HepG2 (cell line): ENCODE measurements around the gene RCCD1. TPM values are rescaled to one million over a fixed set of nuclear protein-coding genes. Genes with fewer than 3 reads are reported as not detected.

Source experiments
- polyA plus RNA-seq, 8 experiments: library from polyadenylated mRNA; depleted of rRNA in 3 of 8; stranded (reverse) in 7 of 8; unstranded in 1 of 8; fragments of >200 nt; fragmentation: Illumina TruSeq in 4 of 8; extraction: Trizol in 4 of 8; gene quantifications; 2 replicates each; pipeline versions ENCODE4 v1.2.1 to v1.2.3, GENCODE V29; 2011 to 2016; ENCODE audit warnings: low read depth in 4 of 8, missing spikeins in 1 of 8, mixed read lengths in 1 of 8; ENCODE audit not compliant: insufficient read depth in 1 of 8
- small RNA-seq, 3 experiments: library from RNA; depleted of rRNA; stranded (forward); fragments of <200 nt; gene quantifications; one replicate each; pipeline ENCODE3, GENCODE V24; 2012; ENCODE audit warnings: low read depth in 2 of 3, low replicate concordance in 1 of 3; ENCODE audit not compliant: insufficient read length in 3 of 3, insufficient read depth in 2 of 3
- total RNA-seq, 5 experiments: library from RNA; depleted of rRNA; stranded (reverse); fragments of >200 nt; fragmentation: Illumina TruSeq; extraction: Trizol; gene quantifications; 2 replicates each; pipeline ENCODE4 v1.2.3, GENCODE V29; 2016; ENCODE audit warnings: low read depth in 1 of 5

Gene RCCD1
- total and polyA plus RNA-seq, 2 of the 13 experiments (the other 11 are each of a cell fraction or from before 2014, with no cell fraction given) = 14.1 to 15.1 TPM

Small RNAs within 50 kb of the gene (small RNA-seq; reads per million reads assigned to genes)
- 0 reads per million in 3 experiments for gene RF00019

Other genes starting within 250 kb of the RCCD1 start
- 11.8 and 17.4 TPM in 2 replicates for gene BLM, start 237.5 kb upstream of the RCCD1 start, total RNA-seq (2016; rRNA removed; fragmentation: Illumina TruSeq; extraction: Trizol)
- 2.8 and 5.1 TPM in 2 replicates for gene BLM, start 237.5 kb upstream of the RCCD1 start, polyA plus RNA-seq (2011; rRNA removed)
- 13.9 and 17.4 TPM in 2 replicates for gene FURIN, start 86.3 kb upstream of the RCCD1 start, total RNA-seq (2016; rRNA removed; fragmentation: Illumina TruSeq; extraction: Trizol)
- gene FURIN, start 86.3 kb upstream of the RCCD1 start, polyA plus RNA-seq (2011; rRNA removed) = 15.2 and 17.3 TPM in 2 replicates
- gene FES, start 70.4 kb upstream of the RCCD1 start, total RNA-seq (2016; rRNA removed; fragmentation: Illumina TruSeq; extraction: Trizol) = 8.5 and 9.5 TPM in 2 replicates
- gene FES, start 70.4 kb upstream of the RCCD1 start, polyA plus RNA-seq (2011; rRNA removed) = 4.0 and 4.3 TPM in 2 replicates
- gene MAN2A2, start 51.6 kb upstream of the RCCD1 start, total RNA-seq (2016; rRNA removed; fragmentation: Illumina TruSeq; extraction: Trizol) = 6.7 and 17.5 TPM in 2 replicates
- gene MAN2A2, start 51.6 kb upstream of the RCCD1 start, polyA plus RNA-seq (2011; rRNA removed) = 43.8 and 51.5 TPM in 2 replicates
- 28.3 and 30.0 TPM in 2 replicates for gene HDDC3, start 22.3 kb upstream of the RCCD1 start, total RNA-seq (2016; rRNA removed; fragmentation: Illumina TruSeq; extraction: Trizol)
- 18.7 and 21.7 TPM in 2 replicates for gene HDDC3, start 22.3 kb upstream of the RCCD1 start, polyA plus RNA-seq (2011; rRNA removed)
- 39.2 and 39.7 TPM in 2 replicates for gene UNC45A, start 19.6 kb upstream of the RCCD1 start, total RNA-seq (2016; rRNA removed; fragmentation: Illumina TruSeq; extraction: Trizol)
- 33.8 and 39.6 TPM in 2 replicates for gene UNC45A, start 19.6 kb upstream of the RCCD1 start, polyA plus RNA-seq (2011; rRNA removed)
- gene PRC1, start 39.7 kb downstream of the RCCD1 start, total RNA-seq (2016; rRNA removed; fragmentation: Illumina TruSeq; extraction: Trizol) = 162 and 214 TPM in 2 replicates
- 85.1 and 137 TPM in 2 replicates for gene PRC1, start 39.7 kb downstream of the RCCD1 start, polyA plus RNA-seq (2011; rRNA removed)
- gene VPS33B, start 67.7 kb downstream of the RCCD1 start, total RNA-seq (2016; rRNA removed; fragmentation: Illumina TruSeq; extraction: Trizol) = 14.7 and 16.5 TPM in 2 replicates
- 13.9 and 15.8 TPM in 2 replicates for gene VPS33B, start 67.7 kb downstream of the RCCD1 start, polyA plus RNA-seq (2011; rRNA removed)
- gene SV2B, start 145.4 kb downstream of the RCCD1 start, total RNA-seq (2016; rRNA removed; fragmentation: Illumina TruSeq; extraction: Trizol) = not detected in 2 replicates
- not detected in 2 replicates for gene SV2B, start 145.4 kb downstream of the RCCD1 start, polyA plus RNA-seq (2011; rRNA removed)